ENCODE results near the gene TBC1D5. TPM values are rescaled to one million over a fixed set of nuclear protein-coding genes. Genes with fewer than 3 reads are reported as not detected.
"Not testable (repeated sequence)": the region's sequence is repeated elsewhere in the genome, so short reads cannot be mapped to it uniquely, and the experiment has no call there.

TBC1D5 gene
- total and polyA plus RNA-seq, 4 donors, result 34.6 to 135 (median 69.1) TPM

GRCh38 chr3:17136136-17136721, 606.2 kb downstream of the TBC1D5 start:
- Histone ChIP-seq H3K27me3 (ENCODE audit: control insufficient read depth, insufficient read depth, low read length) (no peaks in the 10 kb centered on the region), H3K27ac (ENCODE audit: low read depth, low read length) (no peak overlapping the region), H3K9me3 (ENCODE audit: control insufficient read depth, insufficient read depth, low read length) (no peaks in the 10 kb centered on the region), H3K4me3 (ENCODE audit: low read depth, low read length) (no peak overlapping the region), H3K4me1 (ENCODE audit: control insufficient read depth, insufficient read depth, low read length) (peaks cover 8% of the 10 kb centered on the region), H3K36me3 (ENCODE audit: control insufficient read depth, insufficient read depth, low read length) (no peaks in the 10 kb centered on the region)
- DNase-seq (ENCODE audit: low read depth in 4 of 6, low spot score in 6 of 6), result peak in 2 of 6 donors; percentile 27 to 67
- 41% methylated on average over 10 of the region's 11 CpGs for WGBS (ENCODE audit: insufficient coverage)

DNA sequence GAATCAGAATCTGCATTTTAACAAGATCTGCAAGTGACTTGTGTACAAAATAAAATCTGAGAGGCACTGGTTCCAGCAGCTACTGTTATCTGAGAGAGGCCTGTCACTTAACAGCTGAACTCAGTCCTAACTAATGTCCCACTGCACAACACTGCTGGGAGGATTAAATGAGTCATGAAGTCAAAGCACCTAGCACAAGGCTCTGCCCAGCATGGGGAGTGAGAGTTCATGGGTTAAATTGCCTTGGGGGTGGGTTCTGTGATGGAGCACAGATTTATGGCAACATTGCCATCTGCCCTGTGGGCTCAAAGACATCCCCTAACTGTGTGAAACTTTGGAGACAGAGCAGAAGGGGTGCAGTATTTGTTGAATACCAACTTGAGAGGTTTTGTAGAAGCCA, 606.7 kb downstream of the TBC1D5 start:
- Histone ChIP-seq H3K4me3 (ENCODE audit: low read depth, low read length) (no peak overlapping the region), H3K4me1 (ENCODE audit: control insufficient read depth, insufficient read depth, low read length) (peaks cover 8% of the 10 kb centered on the region), H3K36me3 (ENCODE audit: control insufficient read depth, insufficient read depth, low read length) (no peaks in the 10 kb centered on the region), H3K9me3 (ENCODE audit: control insufficient read depth, insufficient read depth, low read length) (no peaks in the 10 kb centered on the region), H3K27ac (ENCODE audit: low read depth, low read length) (no peak overlapping the region), H3K27me3 (ENCODE audit: control insufficient read depth, insufficient read depth, low read length) (no peaks in the 10 kb centered on the region)
- DNase-seq (ENCODE audit: low read depth in 4 of 6, low spot score in 6 of 6), result no peak

DNA sequence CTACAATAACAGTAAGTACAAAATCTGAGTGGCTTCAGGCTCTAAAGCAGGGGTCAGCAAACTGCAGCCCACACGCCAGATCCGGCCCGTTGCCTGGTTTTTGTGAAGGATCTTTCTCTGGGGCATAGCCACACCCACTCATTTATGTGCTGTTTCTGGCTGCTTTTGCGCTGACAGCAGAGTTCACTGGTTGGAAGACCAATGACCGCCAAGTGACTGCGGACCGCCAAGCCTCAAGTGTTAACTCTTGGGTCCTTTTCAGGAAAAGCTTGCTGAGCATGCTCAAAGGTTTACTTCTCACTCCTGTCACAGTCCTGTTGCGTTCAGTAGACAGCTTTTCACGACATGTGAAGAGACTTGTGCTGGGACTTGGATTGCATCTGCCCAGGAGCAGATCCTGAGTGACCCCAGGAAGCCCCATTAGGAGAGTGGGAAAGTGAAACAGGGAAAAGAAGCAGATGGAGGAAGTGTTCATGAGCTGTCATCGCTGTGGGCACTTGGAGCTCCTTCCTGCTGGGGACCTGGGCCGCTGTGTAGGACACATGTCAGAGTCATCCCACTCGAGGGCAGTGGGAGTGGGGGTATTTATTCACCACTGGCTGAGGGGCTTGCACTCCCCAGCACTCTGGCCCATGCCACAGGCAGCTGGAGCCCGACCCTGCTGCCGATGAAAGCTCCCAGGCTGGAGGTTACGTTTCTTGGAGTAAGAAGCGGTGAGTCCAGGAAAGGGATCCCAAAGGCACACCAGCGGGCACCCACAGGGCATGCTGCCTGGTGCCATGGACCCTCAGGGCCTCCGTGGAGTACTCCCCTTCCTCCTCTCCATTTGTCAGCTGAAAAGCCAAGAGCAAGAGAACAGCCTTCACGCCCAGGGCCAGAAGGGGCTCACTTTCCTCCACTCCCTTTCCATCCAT, 608.5 kb downstream of the TBC1D5 start:
- peak in 1 of 6 donors; percentile 47 for DNase-seq (ENCODE audit: low read depth in 4 of 6, low spot score in 6 of 6)
- H3K9me3 ChIP-seq (ENCODE audit: control insufficient read depth, insufficient read depth, low read length), result no peaks in the 10 kb centered on the region
- no peak overlapping the region for H3K27ac ChIP-seq (ENCODE audit: low read depth, low read length)
- 89% methylated on average over 19 of the region's 19 CpGs for WGBS (ENCODE audit: insufficient coverage)
- H3K4me1 ChIP-seq (ENCODE audit: control insufficient read depth, insufficient read depth, low read length), result peaks cover 8% of the 10 kb centered on the region
- H3K27me3 ChIP-seq (ENCODE audit: control insufficient read depth, insufficient read depth, low read length), result no peaks in the 10 kb centered on the region
- H3K4me3 ChIP-seq (ENCODE audit: low read depth, low read length), result no peak overlapping the region
- H3K36me3 ChIP-seq (ENCODE audit: control insufficient read depth, insufficient read depth, low read length), result no peaks in the 10 kb centered on the region

- Histone ChIP-seq H3K4me1 (ENCODE audit: control insufficient read depth, insufficient read depth, low read length) (peaks cover 8% of the 10 kb centered on the region), H3K27me3 (ENCODE audit: control insufficient read depth, insufficient read depth, low read length) (no peaks in the 10 kb centered on the region), H3K9me3 (ENCODE audit: control insufficient read depth, insufficient read depth, low read length) (no peaks in the 10 kb centered on the region), H3K4me3 (ENCODE audit: low read depth, low read length) (no peak overlapping the region), H3K27ac (ENCODE audit: low read depth, low read length) (no peak overlapping the region), H3K36me3 (ENCODE audit: control insufficient read depth, insufficient read depth, low read length) (no peaks in the 10 kb centered on the region)
- no peak for DNase-seq (ENCODE audit: low read depth in 4 of 6, low spot score in 6 of 6)
- WGBS (ENCODE audit: insufficient coverage), result 92% methylated on average over 8 of the region's 10 CpGs
These were observed 609.9 kb downstream of the TBC1D5 start for GRCh38 chr3:17132286-17133115.

- no peaks in the 10 kb centered on the region for H3K9me3 ChIP-seq (ENCODE audit: control insufficient read depth, insufficient read depth, low read length)
- H3K36me3 ChIP-seq (ENCODE audit: control insufficient read depth, insufficient read depth, low read length), result no peaks in the 10 kb centered on the region
- WGBS (ENCODE audit: insufficient coverage), result 87% methylated on average over 2 of the region's 3 CpGs
- no peak overlapping the region for H3K27ac ChIP-seq (ENCODE audit: low read depth, low read length)
- peaks cover 3% of the 10 kb centered on the region for H3K4me1 ChIP-seq (ENCODE audit: control insufficient read depth, insufficient read depth, low read length)
- no peak overlapping the region for H3K4me3 ChIP-seq (ENCODE audit: low read depth, low read length)
- no peaks in the 10 kb centered on the region for H3K27me3 ChIP-seq (ENCODE audit: control insufficient read depth, insufficient read depth, low read length)
- DNase-seq (ENCODE audit: low read depth in 4 of 6, low spot score in 6 of 6), result no peak
These were observed 611.5 kb downstream of the TBC1D5 start for GRCh38 chr3:17130956-17131355.

- Histone ChIP-seq H3K4me3 (ENCODE audit: low read depth, low read length) (no peak overlapping the region), H3K9me3 (ENCODE audit: control insufficient read depth, insufficient read depth, low read length) (no peaks in the 10 kb centered on the region)
- WGBS (ENCODE audit: insufficient coverage), result 100% methylated on average over 1 of the region's 3 CpGs
These were observed 612.9 kb downstream of the TBC1D5 start for GRCh38 chr3:17129556-17129955.

GRCh38 chr3:17128671-17129070, 613.8 kb downstream of the TBC1D5 start:
- H3K4me1 ChIP-seq (ENCODE audit: control insufficient read depth, insufficient read depth, low read length); H3K9me3 ChIP-seq (ENCODE audit: control insufficient read depth, insufficient read depth, low read length); H3K4me3 ChIP-seq (ENCODE audit: low read depth, low read length); H3K36me3 ChIP-seq (ENCODE audit: control insufficient read depth, insufficient read depth, low read length); H3K27me3 ChIP-seq (ENCODE audit: control insufficient read depth, insufficient read depth, low read length); DNase-seq (ENCODE audit: low read depth in 4 of 6, low spot score in 6 of 6); H3K27ac ChIP-seq (ENCODE audit: low read depth, low read length): not testable (repeated sequence)
- WGBS (ENCODE audit: insufficient coverage), result 83% methylated on average over 3 of the region's 3 CpGs

More at GRCh38 chr3:17129556-17129955, 612.9 kb downstream of the TBC1D5 start:
- Histone ChIP-seq H3K36me3 (ENCODE audit: control insufficient read depth, insufficient read depth, low read length) (no peaks in the 10 kb centered on the region), H3K4me1 (ENCODE audit: control insufficient read depth, insufficient read depth, low read length) (peaks cover 3% of the 10 kb centered on the region), H3K27ac (ENCODE audit: low read depth, low read length) (no peak overlapping the region), H3K27me3 (ENCODE audit: control insufficient read depth, insufficient read depth, low read length) (no peaks in the 10 kb centered on the region)
- DNase-seq (ENCODE audit: low read depth in 4 of 6, low spot score in 6 of 6), result no peak

GRCh38 chr3:17125738-17126442, 616.5 kb downstream of the TBC1D5 start:
- WGBS (ENCODE audit: insufficient coverage), result no CpG with 5 or more reads among the region's 2 CpGs
- H3K9me3 ChIP-seq (ENCODE audit: control insufficient read depth, insufficient read depth, low read length), result no peaks in the 10 kb centered on the region
- H3K36me3 ChIP-seq (ENCODE audit: control insufficient read depth, insufficient read depth, low read length), result no peaks in the 10 kb centered on the region
- H3K27me3 ChIP-seq (ENCODE audit: control insufficient read depth, insufficient read depth, low read length), result no peaks in the 10 kb centered on the region
- H3K4me3 ChIP-seq (ENCODE audit: low read depth, low read length), result no peak overlapping the region
- no peaks in the 10 kb centered on the region for H3K4me1 ChIP-seq (ENCODE audit: control insufficient read depth, insufficient read depth, low read length)
- H3K27ac ChIP-seq (ENCODE audit: low read depth, low read length), result no peak overlapping the region
- DNase-seq (ENCODE audit: low read depth in 4 of 6, low spot score in 6 of 6), result no peak

- no peak for DNase-seq (ENCODE audit: low read depth in 4 of 6, low spot score in 6 of 6)
- no peaks in the 10 kb centered on the region for H3K4me1 ChIP-seq (ENCODE audit: control insufficient read depth, insufficient read depth, low read length)
- 95% methylated on average over 2 of the region's 3 CpGs for WGBS (ENCODE audit: insufficient coverage)
These were observed 619.7 kb downstream of the TBC1D5 start for GRCh38 chr3:17122758-17123157.

More at GRCh38 chr3:17122758-17123157, 619.7 kb downstream of the TBC1D5 start:
- Histone ChIP-seq H3K4me3 (ENCODE audit: low read depth, low read length) (no peak overlapping the region), H3K9me3 (ENCODE audit: control insufficient read depth, insufficient read depth, low read length) (no peaks in the 10 kb centered on the region), H3K27me3 (ENCODE audit: control insufficient read depth, insufficient read depth, low read length) (no peaks in the 10 kb centered on the region), H3K36me3 (ENCODE audit: control insufficient read depth, insufficient read depth, low read length) (no peaks in the 10 kb centered on the region), H3K27ac (ENCODE audit: low read depth, low read length) (no peak overlapping the region)

All from spinal cord (tissue), 10 donors.